HCT116 (cell line): ENCODE measurements around the gene CSK. TPM values are rescaled to one million over a fixed set of nuclear protein-coding genes. Genes with fewer than 3 reads are reported as not detected.

ENCODE experiments used
- ATAC-seq: fragments of 200-7000 bp; cut with Tn5 transposase; 2 replicates; pipeline ENCODE4 v1.9.1; 2020; ENCODE audit warnings: mild to moderate bottlenecking, moderate library complexity
- BruUV-seq: library from RNA; stranded (reverse); fragments of 400-500 nt; replicated peaks from 2 replicates; lab custom pipeline; 2021; lab: Mats Ljungman, UMichigan
- CTCF ChIA-PET: fragments of 300-600 bp; sonication (Branson Sonifier 250); formaldehyde crosslinking; loops from one replicate; lab custom pipeline; 2021; ENCODE audit warnings: antibody characterized with exemption; lab: Charles Lee
- POLR2A ChIA-PET: fragments of 300-600, 350-600 bp; sonication (Branson Sonifier 250); formaldehyde crosslinking; loops from one replicate; lab custom pipeline; 2021; ENCODE audit warnings: antibody characterized with exemption; lab: Charles Lee
- RAD21 ChIA-PET, 2 experiments: fragments of 300-600 bp; sonication (Branson Sonifier 250); formaldehyde crosslinking; loops; one replicate each; lab custom pipeline; 2023; ENCODE audit warnings: low total read pairs in 2 of 2; ENCODE audit not compliant: uncharacterized antibody in 2 of 2, unreplicated experiment in 2 of 2, low non-redundant PET in 1 of 2; lab: Charles Lee
- DNase-seq: peaks from one replicate; pipeline ENCODE4 v3.0.0-alpha.2; 2010; ENCODE audit warnings: low read depth, low spot score
- H2AFZ ChIP-seq: fragments of 200-600 bp; shearing (Covaris generic), sonication (generic); 2 replicates; pipeline ENCODE4 v1.6.1; 2017; ENCODE audit warnings: low read depth, mixed run types, mixed read lengths, antibody characterized with exemption, low read length; ENCODE audit not compliant: poor library complexity, severe bottlenecking
- H3K27ac ChIP-seq: 2 replicates; pipeline ENCODE4 v1.5.1; 2012; ENCODE audit warnings: low read depth, low read length
- H3K27me3 ChIP-seq: fragments of 200-600 bp; sonication (generic); 2 replicates; pipeline ENCODE4 v1.6.1; 2016; ENCODE audit warnings: mixed run types, low read length, mixed read lengths; ENCODE audit not compliant: insufficient read depth
- H3K36me3 ChIP-seq, 2 experiments: fragments of 200-500 bp in 1 of 2; fragments of 200-600 bp in 1 of 2; sonication (Bioruptor generic) in 1 of 2; sonication (generic) in 1 of 2; 2 replicates each; pipeline versions ENCODE4 v1.5.1 to v1.6.1; 2014 to 2016; ENCODE audit warnings: low read length in 2 of 2, inconsistent platforms in 1 of 2, mixed read lengths in 1 of 2, mixed run types in 1 of 2; ENCODE audit not compliant: insufficient read depth in 2 of 2, control insufficient read depth in 1 of 2
- H3K4me1 ChIP-seq, 2 experiments: fragments of 200-600 bp in 1 of 2; sonication (generic) in 1 of 2; 2 replicates each; pipeline versions ENCODE4 v1.5.1 to v1.6.1; 2012 to 2017; ENCODE audit warnings: low read length in 2 of 2, inconsistent platforms in 1 of 2, mild to moderate bottlenecking in 1 of 2, mixed read lengths in 1 of 2, mixed run types in 1 of 2, moderate library complexity in 1 of 2; ENCODE audit not compliant: insufficient read depth in 2 of 2, control insufficient read depth in 1 of 2
- H3K4me2 ChIP-seq: fragments of 200-600 bp; sonication (generic); 2 replicates; pipeline ENCODE4 v1.6.1; 2017; ENCODE audit warnings: mixed run types, low read length, mixed read lengths
- H3K4me3 ChIP-seq, 2 experiments: fragments of 200-600 bp in 1 of 2; sonication (generic) in 1 of 2; replicated peaks in 1 of 2; 2 replicates each; pipeline ENCODE4 v1.5.1; 2011 to 2016; ENCODE audit warnings: low read length in 2 of 2, control low read depth in 1 of 2, low read depth in 1 of 2, mild to moderate bottlenecking in 1 of 2, mixed read lengths in 1 of 2, mixed run types in 1 of 2
- H3K79me2 ChIP-seq: fragments of 200-600 bp; sonication (generic); 2 replicates; pipeline ENCODE4 v1.6.1; 2017; ENCODE audit warnings: mild to moderate bottlenecking, mixed run types, low read length, moderate library complexity, mixed read lengths; ENCODE audit not compliant: insufficient read depth
- H3K9ac ChIP-seq: fragments of 200-600 bp; sonication (generic); 2 replicates; pipeline ENCODE4 v1.6.1; 2016; ENCODE audit warnings: low read length, mixed read lengths
- H3K9me2 ChIP-seq: fragments of 200-600 bp; sonication (generic), shearing (Covaris generic); 2 replicates; pipeline ENCODE4 v1.6.1; 2017; ENCODE audit warnings: mixed run types, mild to moderate bottlenecking, moderate library complexity; ENCODE audit not compliant: insufficient read depth
- H3K9me3 ChIP-seq, 2 experiments: fragments of 200-500 bp in 1 of 2; fragments of 200-600 bp in 1 of 2; sonication (Bioruptor generic) in 1 of 2; sonication (generic) in 1 of 2; 2 replicates each; pipeline ENCODE4 v1.6.1; 2014 to 2017; ENCODE audit warnings: low read length in 2 of 2, mixed read lengths in 2 of 2, inconsistent platforms in 1 of 2, low read depth in 1 of 2, mild to moderate bottlenecking in 1 of 2, mixed run types in 1 of 2, moderate library complexity in 1 of 2; ENCODE audit not compliant: control insufficient read depth in 1 of 2, insufficient read depth in 1 of 2
- H4K20me1 ChIP-seq: fragments of 200-600 bp; sonication (generic), shearing (Covaris generic); 2 replicates; pipeline ENCODE4 v1.6.1; 2017; ENCODE audit warnings: mixed run types, mild to moderate bottlenecking, moderate library complexity; ENCODE audit not compliant: insufficient read depth
- CBX3 ChIP-seq: IDR thresholded peaks from 2 replicates; pipeline ENCODE4 v1.6.1; 2012; ENCODE audit warnings: low read depth
- CEBPB ChIP-seq: IDR thresholded peaks from 2 replicates; pipeline ENCODE4 v1.6.1; 2012; ENCODE audit warnings: low read depth
- EGR1 ChIP-seq: IDR thresholded peaks from 2 replicates; pipeline ENCODE4 v1.6.1; 2012; ENCODE audit warnings: low read depth
- ELF1 ChIP-seq: IDR thresholded peaks from 2 replicates; pipeline ENCODE4 v1.6.1; 2012; ENCODE audit warnings: low read depth, borderline replicate concordance
- EZH2 ChIP-seq: fragments of 200-600 bp; sonication (generic); IDR thresholded peaks from 2 replicates; pipeline ENCODE4 v1.6.1; 2017; ENCODE audit warnings: antibody characterized with exemption, mixed run types
- EZH2phosphoT487 ChIP-seq: fragments of 200-600 bp; IDR thresholded peaks from 2 replicates; pipeline ENCODE4 v1.6.1; 2018; ENCODE audit warnings: antibody characterized with exemption, borderline replicate concordance
- POLR2AphosphoS5 ChIP-seq: IDR thresholded peaks from 2 replicates; pipeline ENCODE4 v1.6.1; 2011; ENCODE audit warnings: mild to moderate bottlenecking, low read depth, low read length, moderate library complexity
- RAD21 ChIP-seq: IDR thresholded peaks from 2 replicates; pipeline ENCODE4 v1.6.1; 2012; ENCODE audit warnings: low read depth, mild to moderate bottlenecking
- SIN3A ChIP-seq: IDR thresholded peaks from 2 replicates; pipeline ENCODE4 v1.6.1; 2012; ENCODE audit warnings: low read depth
- SP1 ChIP-seq: IDR thresholded peaks from 2 replicates; pipeline ENCODE4 v1.6.1; 2012; ENCODE audit warnings: low read depth
- SRF ChIP-seq: IDR thresholded peaks from 2 replicates; pipeline ENCODE4 v1.6.1; 2012; ENCODE audit warnings: low read depth
- TCF7L2 ChIP-seq: IDR thresholded peaks from 2 replicates; pipeline ENCODE4 v1.7.0; 2011; ENCODE audit warnings: borderline replicate concordance, inconsistent platforms; ENCODE audit not compliant: insufficient read depth, insufficient read length; ENCODE audit errors: extremely low read depth
- YY1 ChIP-seq: IDR thresholded peaks from 2 replicates; pipeline ENCODE4 v1.6.1; 2011; ENCODE audit warnings: low read length, low read depth, moderate library complexity, mild to moderate bottlenecking; ENCODE audit not compliant: insufficient replicate concordance; ENCODE audit errors: extremely low read depth
- ZFX ChIP-seq: fragments of 450-650 bp; IDR thresholded peaks from 2 replicates; pipeline ENCODE4 v1.6.1; 2017
- intact Hi-C: fragments of 100-400 bp; cut with micrococcal nuclease; formaldehyde crosslinking; loops from 2 replicates; pipeline ENCODE4 v1.10.0; 2022
- total RNA-seq: library from RNA; stranded (reverse); gene quantifications from one replicate; pipeline ENCODE4 v1.2.1, GENCODE V29; 2021; ENCODE audit not compliant: unreplicated experiment
- TF ChIP-seq, protein P1 (sequence below), 3 experiments: fragments of 200-600 bp in 1 of 3; sonication (generic) in 1 of 3; IDR thresholded peaks in 2 of 3; conservative IDR thresholded peaks in 1 of 3; 2 replicates each; pipeline ENCODE4 v1.5.1; 2012 to 2017; ENCODE audit warnings: low read depth in 2 of 3, low read length in 2 of 3, antibody characterized with exemption in 1 of 3, borderline replicate concordance in 1 of 3, control low read depth in 1 of 3, mild to moderate bottlenecking in 1 of 3, mixed read lengths in 1 of 3, mixed run types in 1 of 3, moderate library complexity in 1 of 3; ENCODE audit not compliant: insufficient read depth in 1 of 3
- TF ChIP-seq, protein P2 (sequence below): IDR thresholded peaks from 2 replicates; pipeline ENCODE4 v1.6.1; 2012; ENCODE audit warnings: low read depth
- TF ChIP-seq, protein P3 (sequence below): IDR thresholded peaks from 2 replicates; pipeline ENCODE4 v1.6.1; 2011; ENCODE audit warnings: mild to moderate bottlenecking, low read length, moderate library complexity; ENCODE audit not compliant: insufficient replicate concordance; ENCODE audit errors: extremely low read depth

CSK gene
- total RNA-seq, 1 experiment from 2014 or later = 72.2 TPM

DNA sequence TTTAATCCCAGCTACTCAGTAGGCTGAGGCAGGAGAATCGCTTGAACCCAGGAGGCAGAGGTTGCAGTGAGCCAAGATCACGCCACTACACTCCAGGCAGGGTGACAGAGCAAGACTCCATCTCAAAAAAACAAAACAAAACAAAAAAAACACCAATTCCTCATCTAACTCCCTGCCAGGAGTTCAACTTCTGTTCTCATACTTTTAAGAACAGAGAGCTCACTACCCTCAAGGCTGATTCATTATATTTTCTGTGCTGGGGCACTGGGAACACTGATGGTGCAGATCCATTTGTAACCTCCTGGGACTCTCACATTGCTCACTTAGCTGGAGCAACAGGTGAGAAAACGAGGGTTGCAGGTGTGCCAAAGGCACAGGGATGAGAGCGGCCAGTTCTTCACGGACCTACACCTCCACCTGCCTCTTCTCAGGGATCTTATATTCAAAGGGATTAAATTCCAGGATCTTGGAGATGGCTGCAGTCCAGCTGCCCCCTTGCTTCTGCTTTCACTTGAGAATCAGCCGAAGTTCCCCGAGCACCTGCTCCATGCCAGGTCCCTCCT is 12.3 kb upstream of the CSK start:
- Histone ChIP-seq H2AFZ (no peak overlapping the region), H3K27me3 (no peaks in the 10 kb centered on the region), H3K27ac (no peak overlapping the region)
- RAD21 ChIA-PET = interaction anchor here (0.7 to 1.9 kb wide), 12 partner anchors 46 to 148 kb away, joined by 3 to 13 read pairs (median 4); no protein-coding TSS in a partner anchor
- BruUV-seq = no TSS peak
- no peak for DNase-seq
- ATAC-seq = no peak
- no peak for TF ChIP-seq SRF
- no peak for TF ChIP-seq SP1
- no peak for TF ChIP-seq CBX3
- no peak for TF ChIP-seq CEBPB
- no peak for TF ChIP-seq RAD21
- TF ChIP-seq ZFX = no peak
- TF ChIP-seq EZH2phosphoT487 = no peak
- no peak for TF ChIP-seq ELF1
- no peak for TF ChIP-seq TCF7L2
- no peak for TF ChIP-seq EGR1
- TF ChIP-seq SIN3A = no peak
- TF ChIP-seq, protein P1, sequence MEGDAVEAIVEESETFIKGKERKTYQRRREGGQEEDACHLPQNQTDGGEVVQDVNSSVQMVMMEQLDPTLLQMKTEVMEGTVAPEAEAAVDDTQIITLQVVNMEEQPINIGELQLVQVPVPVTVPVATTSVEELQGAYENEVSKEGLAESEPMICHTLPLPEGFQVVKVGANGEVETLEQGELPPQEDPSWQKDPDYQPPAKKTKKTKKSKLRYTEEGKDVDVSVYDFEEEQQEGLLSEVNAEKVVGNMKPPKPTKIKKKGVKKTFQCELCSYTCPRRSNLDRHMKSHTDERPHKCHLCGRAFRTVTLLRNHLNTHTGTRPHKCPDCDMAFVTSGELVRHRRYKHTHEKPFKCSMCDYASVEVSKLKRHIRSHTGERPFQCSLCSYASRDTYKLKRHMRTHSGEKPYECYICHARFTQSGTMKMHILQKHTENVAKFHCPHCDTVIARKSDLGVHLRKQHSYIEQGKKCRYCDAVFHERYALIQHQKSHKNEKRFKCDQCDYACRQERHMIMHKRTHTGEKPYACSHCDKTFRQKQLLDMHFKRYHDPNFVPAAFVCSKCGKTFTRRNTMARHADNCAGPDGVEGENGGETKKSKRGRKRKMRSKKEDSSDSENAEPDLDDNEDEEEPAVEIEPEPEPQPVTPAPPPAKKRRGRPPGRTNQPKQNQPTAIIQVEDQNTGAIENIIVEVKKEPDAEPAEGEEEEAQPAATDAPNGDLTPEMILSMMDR (IDR thresholded peaks at IDR 0.05 in 2 of 3, conservative IDR thresholded peaks at IDR 0.05 in 1 of 3; ENCODE audit: borderline replicate concordance in 1 of 3, insufficient read depth in 1 of 3, low read depth in 2 of 3, low read length in 2 of 3) = no peak
- TF ChIP-seq EZH2 = no peak
- TF ChIP-seq POLR2AphosphoS5 = no peak
- TF ChIP-seq, protein P2, sequence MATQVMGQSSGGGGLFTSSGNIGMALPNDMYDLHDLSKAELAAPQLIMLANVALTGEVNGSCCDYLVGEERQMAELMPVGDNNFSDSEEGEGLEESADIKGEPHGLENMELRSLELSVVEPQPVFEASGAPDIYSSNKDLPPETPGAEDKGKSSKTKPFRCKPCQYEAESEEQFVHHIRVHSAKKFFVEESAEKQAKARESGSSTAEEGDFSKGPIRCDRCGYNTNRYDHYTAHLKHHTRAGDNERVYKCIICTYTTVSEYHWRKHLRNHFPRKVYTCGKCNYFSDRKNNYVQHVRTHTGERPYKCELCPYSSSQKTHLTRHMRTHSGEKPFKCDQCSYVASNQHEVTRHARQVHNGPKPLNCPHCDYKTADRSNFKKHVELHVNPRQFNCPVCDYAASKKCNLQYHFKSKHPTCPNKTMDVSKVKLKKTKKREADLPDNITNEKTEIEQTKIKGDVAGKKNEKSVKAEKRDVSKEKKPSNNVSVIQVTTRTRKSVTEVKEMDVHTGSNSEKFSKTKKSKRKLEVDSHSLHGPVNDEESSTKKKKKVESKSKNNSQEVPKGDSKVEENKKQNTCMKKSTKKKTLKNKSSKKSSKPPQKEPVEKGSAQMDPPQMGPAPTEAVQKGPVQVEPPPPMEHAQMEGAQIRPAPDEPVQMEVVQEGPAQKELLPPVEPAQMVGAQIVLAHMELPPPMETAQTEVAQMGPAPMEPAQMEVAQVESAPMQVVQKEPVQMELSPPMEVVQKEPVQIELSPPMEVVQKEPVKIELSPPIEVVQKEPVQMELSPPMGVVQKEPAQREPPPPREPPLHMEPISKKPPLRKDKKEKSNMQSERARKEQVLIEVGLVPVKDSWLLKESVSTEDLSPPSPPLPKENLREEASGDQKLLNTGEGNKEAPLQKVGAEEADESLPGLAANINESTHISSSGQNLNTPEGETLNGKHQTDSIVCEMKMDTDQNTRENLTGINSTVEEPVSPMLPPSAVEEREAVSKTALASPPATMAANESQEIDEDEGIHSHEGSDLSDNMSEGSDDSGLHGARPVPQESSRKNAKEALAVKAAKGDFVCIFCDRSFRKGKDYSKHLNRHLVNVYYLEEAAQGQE = no peak
- TF ChIP-seq, protein P3, sequence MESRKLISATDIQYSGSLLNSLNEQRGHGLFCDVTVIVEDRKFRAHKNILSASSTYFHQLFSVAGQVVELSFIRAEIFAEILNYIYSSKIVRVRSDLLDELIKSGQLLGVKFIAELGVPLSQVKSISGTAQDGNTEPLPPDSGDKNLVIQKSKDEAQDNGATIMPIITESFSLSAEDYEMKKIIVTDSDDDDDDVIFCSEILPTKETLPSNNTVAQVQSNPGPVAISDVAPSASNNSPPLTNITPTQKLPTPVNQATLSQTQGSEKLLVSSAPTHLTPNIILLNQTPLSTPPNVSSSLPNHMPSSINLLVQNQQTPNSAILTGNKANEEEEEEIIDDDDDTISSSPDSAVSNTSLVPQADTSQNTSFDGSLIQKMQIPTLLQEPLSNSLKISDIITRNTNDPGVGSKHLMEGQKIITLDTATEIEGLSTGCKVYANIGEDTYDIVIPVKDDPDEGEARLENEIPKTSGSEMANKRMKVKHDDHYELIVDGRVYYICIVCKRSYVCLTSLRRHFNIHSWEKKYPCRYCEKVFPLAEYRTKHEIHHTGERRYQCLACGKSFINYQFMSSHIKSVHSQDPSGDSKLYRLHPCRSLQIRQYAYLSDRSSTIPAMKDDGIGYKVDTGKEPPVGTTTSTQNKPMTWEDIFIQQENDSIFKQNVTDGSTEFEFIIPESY = no peak
- TF ChIP-seq YY1 = no peak
- TF ChIP-seq, all 23 proteins: peak for 0
- Histone ChIP-seq H3K9me3 (no peaks in the 10 kb centered on the region), H3K9me2 (no peaks in the 10 kb centered on the region), H3K36me3 (no peaks in the 10 kb centered on the region), H4K20me1 (no peaks in the 10 kb centered on the region), H3K4me1 (peaks cover 2 to 16% of the 10 kb centered on the region in 2 experiments; a peak in 3 of 4 replicates), H3K79me2 (no peaks in the 10 kb centered on the region), H3K9ac (no peak overlapping the region), H3K4me3 (no peak overlapping the region), H3K4me2 (no peak overlapping the region)
- POLR2A ChIA-PET = interaction anchor here (1.6 to 2.5 kb wide), 2 partner anchors 10 to 135 kb away, joined by 6 to 14 read pairs; no protein-coding TSS in a partner anchor
- CTCF ChIA-PET = interaction anchor here (0.7 to 6.1 kb wide), 23 partner anchors 8 to 458 kb away, joined by 3 to 258 read pairs (median 7); partner anchors contain the start of gene CPLX3
- intact Hi-C loops = loop anchor here (1.0 to 2.0 kb wide), 3 partner anchors 31 to 395 kb away; no protein-coding TSS in a partner anchor
